Adrenal gland (tissue), 5 donors: Measurements from ENCODE around the gene SMIM7.

Experiments used
- CTCF ChIP-seq, 6 experiments: fragments of 450-650 bp in 4 of 6; fragments of 200-600 bp in 2 of 6; sonication (generic) in 1 of 6; IDR thresholded peaks; 1 replicate in 5 of 6; 2 replicates in 1 of 6; pipeline versions ENCODE4 v1.5.1 to v1.8.0; 2016 to 2021; ENCODE audit warnings: antibody characterized with exemption in 6 of 6, mild to moderate bottlenecking in 2 of 6, moderate library complexity in 1 of 6
- POLR2A ChIP-seq, 2 donors: fragments of 450-650 bp; IDR thresholded peaks; one replicate each; pipeline ENCODE4 v1.6.1; 2017; ENCODE audit warnings: antibody characterized with exemption in 2 of 2, mild to moderate bottlenecking in 2 of 2, moderate library complexity in 1 of 2
- donor health status: DM: no; HTN: no; CAD: no.

DNA sequence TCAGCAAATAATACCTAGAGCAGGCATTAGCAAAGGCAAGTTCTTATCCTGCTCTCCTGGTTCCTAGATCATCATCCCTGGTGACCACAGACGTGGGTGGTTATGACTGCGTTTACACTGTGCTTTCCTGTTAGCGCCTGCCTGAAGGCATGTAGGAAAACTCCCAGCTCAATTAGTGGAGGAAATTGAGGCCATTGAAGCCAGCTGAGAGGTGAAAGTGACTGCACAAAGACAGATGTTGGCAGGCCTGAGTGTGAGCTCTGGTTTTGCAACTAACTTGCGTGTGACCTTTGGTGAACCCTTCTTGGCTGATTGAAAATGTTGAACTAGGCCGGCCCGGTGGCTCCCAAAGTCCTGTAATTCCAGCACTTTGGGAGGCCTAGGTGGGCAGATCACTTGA, 42.2 kb upstream of the SMIM7 start:
- TF ChIP-seq CTCF (IDR thresholded peaks at IDR 0.05) (no peak), POLR2A (IDR thresholded peaks at IDR 0.05) (no peak)
